Fibroblast of upper back skin (primary cell): Measurements from ENCODE around the gene WWP2.
"Not testable (repeated sequence)": the region's sequence is repeated elsewhere in the genome, so short reads cannot be mapped to it uniquely, and the experiment has no call there.

ENCODE experiments used
- DNase-seq: peaks from one replicate; pipeline ENCODE4 v3.0.0-alpha.2; 2013

Gene WWP2

DNA sequence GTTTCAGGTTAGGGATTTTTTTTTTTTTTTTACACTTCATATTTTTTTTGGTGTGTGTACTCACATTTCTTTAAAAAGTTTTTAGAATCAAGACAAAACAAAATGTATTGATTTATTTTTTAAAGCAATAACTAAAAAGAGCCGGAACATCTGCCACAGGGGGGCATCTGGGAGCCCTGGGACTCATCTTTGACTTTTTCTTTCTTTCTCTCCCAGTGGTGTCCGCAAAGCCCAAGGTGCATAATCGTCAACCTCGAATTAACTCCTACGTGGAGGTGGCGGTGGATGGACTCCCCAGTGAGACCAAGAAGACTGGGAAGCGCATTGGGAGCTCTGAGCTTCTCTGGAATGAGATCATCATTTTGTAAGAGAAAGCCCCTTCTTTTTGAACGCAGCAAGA is 36.3 kb downstream of the WWP2 start:
- DNase-seq, result no peak

DNA sequence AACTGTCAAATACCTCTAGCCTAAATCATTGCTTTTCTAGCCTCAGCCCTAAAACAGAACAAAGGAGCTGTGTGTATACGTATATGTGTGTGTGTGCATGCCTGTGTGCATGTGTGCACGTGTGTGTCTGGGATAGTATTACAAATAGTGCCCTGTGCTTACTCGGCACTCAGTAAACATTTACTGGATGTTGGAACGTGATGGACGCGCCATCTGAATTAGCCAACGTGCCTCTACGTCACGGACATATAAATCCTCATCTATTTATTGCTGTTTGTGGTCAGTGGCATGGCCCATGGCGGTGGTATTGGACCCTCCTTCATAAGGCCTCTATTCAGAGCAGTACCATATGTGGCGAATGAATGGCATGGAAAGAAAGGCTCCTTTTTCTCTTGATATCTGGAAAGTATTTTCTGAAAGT is 37.5 kb downstream of the WWP2 start:
- peak; percentile 18 for DNase-seq

GRCh38 chr16:69804297-69804696 is 42.2 kb downstream of the WWP2 start:
- no peak for DNase-seq

- DNase-seq, result not testable (repeated sequence)
Observed at GRCh38 chr16:69806776-69807175, 44.6 kb downstream of the WWP2 start.

DNA sequence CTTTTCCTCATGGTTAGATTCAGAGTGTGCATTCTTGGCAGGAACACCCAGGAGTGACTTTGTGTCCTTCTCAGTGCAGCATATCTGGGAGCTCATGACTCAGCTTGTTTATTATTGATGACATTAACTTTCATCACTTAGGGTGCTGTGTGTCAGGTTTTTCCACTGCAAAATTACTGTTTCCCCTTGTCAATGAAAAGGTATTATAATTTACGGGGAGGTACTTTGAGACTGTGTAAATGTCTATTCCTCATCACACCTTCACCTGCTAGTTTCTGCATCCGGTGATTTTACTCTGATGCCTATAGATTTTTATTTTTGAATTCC is 50.5 kb downstream of the WWP2 start:
- DNase-seq, result no peak

- no peak for DNase-seq
Observed at GRCh38 chr16:69814078-69814477, 51.9 kb downstream of the WWP2 start.

- no peak for DNase-seq
Observed at GRCh38 chr16:69814561-69814960, 52.4 kb downstream of the WWP2 start.

GRCh38 chr16:69815216-69815883 is 53.2 kb downstream of the WWP2 start:
- not testable (repeated sequence) for DNase-seq

GRCh38 chr16:69816996-69817395 is 54.9 kb downstream of the WWP2 start:
- DNase-seq, result no peak

- no peak for DNase-seq
Observed at GRCh38 chr16:69818891-69819545, 56.9 kb downstream of the WWP2 start.

GRCh38 chr16:69820926-69821541 is 58.9 kb downstream of the WWP2 start:
- DNase-seq, result peak; percentile 59

GRCh38 chr16:69821844-69822173 is 59.7 kb downstream of the WWP2 start:
- no peak for DNase-seq

DNA sequence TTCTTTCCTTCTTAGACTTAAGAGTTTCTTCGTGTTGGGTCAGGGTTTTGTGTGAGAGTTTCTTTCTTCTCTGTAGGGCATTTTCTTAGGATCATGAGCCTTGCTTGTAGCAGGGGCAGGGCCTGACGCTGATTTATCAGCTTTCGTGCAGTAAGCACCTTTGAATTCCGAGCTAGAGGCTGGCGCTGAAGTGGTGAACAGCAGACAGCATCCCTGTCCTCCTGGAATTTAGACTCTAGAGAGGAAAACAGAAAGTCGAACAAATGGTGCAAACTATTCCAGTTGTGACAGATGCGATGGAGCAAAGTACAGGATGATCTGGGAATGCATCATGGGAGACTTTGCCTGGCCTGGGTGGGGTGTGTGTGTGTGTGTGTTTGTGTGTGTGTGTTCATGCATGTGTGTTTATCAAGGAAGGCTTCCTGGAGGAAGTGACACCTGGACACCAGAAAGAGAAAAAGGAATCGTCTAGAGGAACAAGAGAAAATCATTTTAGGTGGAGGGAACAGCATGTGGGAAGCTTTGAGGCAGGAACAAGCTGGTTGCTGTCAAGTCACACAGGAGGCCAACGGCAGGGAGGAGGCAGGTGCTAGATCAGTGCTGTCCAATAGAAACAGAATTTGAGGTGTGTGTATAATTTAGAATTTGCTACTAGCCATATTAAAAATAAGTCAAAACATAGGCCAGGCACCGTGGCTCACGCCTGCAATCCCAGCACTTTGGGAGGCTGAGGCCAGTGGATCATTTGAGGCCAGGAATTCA is 60.2 kb downstream of the WWP2 start:
- no peak for DNase-seq

- DNase-seq, result no peak
Observed at GRCh38 chr16:69823831-69824563, 61.9 kb downstream of the WWP2 start.

DNA sequence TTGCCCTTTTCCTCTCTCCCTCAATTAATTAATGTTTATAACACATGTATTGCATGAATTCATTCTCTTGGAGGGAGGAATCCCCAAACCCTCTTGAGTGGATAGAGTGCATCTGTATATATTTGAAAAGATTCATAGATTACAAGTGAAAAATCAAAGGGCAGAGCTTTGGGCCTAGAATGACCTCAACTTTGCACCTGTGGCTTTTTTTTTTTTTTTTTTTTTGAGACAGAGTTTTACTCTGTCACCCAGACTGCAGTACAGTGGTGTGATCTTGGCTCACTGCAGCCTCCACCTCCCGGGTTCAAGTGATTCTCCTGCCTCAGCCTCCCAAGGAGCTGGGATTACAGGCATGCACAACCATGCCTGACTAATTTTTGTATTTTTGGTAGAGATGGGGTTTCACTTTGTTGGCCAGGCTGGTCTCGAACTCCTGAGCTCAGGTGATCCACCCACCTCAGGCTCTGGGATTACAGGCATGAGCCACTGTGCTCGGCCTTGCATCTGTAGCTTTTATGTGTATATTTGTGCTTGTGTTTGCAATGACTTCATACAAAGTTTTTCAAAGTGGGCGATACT is 62.5 kb downstream of the WWP2 start:
- not testable (repeated sequence) for DNase-seq

- no peak for DNase-seq
Observed at GRCh38 chr16:69827524-69827923, 65.4 kb downstream of the WWP2 start.

DNA sequence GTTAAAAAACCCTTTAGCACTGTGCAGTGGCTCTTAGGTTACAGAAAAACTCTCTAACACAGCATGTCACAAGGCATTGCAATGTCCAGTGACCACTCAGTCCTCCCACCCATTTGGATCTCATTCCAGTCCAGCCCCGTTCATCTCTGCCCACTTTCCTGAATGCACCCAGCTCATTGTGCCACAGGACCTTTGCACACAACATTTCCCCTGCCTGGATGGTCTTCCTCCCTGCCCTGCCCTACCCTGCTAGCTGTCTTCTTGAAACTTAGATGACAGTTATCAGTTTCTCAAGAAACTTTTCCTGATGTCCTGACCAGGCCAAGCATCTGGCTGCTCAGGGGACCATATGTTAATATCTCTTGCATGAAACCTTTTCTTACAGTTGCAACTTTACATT is 67.2 kb downstream of the WWP2 start:
- DNase-seq, result no peak

- no peak for DNase-seq
Observed at GRCh38 chr16:69830146-69830533, 68.0 kb downstream of the WWP2 start.

DNA sequence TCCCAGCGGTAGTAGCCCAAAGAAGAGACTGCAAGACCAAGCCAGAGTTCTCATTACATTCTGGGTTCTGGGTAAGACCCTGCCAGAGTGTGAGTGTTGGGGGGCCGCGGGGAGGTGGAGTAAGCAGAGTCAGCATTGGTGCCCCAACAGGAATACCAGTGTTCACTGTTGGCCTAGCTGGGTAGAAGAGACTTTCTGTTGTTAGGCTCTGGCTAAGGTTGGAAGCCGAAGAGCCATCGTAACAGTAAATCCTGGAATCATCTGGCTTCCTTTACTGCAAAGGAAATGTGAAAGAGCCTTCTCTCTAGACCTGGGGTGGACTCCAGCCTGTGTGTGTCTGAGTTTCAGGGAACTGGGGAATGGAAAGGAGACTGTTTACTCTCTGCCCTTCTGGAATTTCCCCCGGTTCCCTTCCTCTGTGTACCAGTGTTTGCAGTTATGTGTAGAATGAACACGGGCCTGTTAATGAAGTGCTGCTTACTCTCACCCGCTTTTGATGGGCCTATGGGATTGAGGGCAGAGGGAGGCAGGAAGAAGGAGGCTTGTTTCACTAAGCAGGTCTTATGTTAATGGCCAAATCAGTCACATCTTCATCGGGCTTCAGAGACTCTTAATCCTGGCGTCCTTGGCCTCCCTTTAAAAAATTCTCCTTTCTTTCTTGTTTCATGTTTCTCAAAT is 68.5 kb downstream of the WWP2 start:
- DNase-seq, result no peak

DNA sequence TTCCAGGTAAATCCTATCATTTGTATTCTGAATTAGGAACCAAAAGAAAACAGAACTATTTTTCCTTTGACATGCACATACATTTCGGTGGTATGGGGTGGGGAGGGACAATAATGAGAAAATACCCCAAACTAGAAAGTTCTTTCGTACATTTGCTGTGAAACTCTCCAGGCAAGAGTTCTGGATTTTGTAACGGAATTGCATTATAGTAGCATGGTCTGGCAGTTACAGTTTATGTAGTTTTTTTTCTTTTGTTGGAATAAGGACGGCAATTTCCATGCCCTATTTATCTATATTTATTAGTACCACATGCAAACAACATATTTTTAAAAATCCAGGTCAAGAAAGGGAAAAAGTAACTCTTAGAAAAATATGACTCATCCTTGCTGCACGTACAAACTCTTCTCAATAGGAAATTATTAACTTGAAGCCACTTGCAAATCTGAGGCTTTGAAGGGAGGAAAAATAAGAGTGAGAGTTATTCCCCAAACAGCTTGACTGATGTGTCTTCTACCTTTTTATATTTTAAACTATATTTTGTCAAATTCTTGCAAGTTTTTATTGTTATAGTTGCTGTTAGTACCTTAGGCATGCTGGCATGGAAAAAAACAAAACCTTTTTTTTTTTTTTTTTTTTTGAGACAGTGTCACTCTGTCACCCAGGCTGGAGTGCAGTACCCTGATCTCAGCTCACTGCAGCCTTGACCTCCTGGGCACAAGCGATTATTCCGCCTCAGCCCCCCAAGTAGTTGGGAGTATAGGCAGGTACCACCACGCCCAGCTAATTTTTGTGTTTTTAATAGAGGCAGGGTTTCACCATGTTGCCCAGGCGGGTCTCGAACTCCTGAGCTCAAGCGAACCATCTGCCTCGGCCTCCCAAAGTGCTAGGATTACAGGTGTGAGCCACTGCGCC is 69.3 kb downstream of the WWP2 start:
- DNase-seq, result peak; percentile 36
